ENCODE results near the gene CASQ2. TPM values are rescaled to one million over a fixed set of nuclear protein-coding genes. Genes with fewer than 3 reads are reported as not detected.

The CASQ2 gene
- total RNA-seq, result 1 to 10 TPM in 3 of 4 donors, under 1 TPM in 1; 0.19 to 4.9 (median 2.0) TPM

GRCh38 chr1:115768549-115768948, at the start of gene CASQ2:
TSS of gene CASQ2 (minus strand) at chr1:115768714. CDS start at chr1:115768541, 173 bp downstream.
- DNase-seq (ENCODE audit: low spot score in 2 of 2), result no peak
- TF ChIP-seq CTCF (IDR thresholded peaks at IDR 0.05), result no peak
- no peak for TF ChIP-seq POLR2A (IDR thresholded peaks at IDR 0.05)
- 80 to 81% methylated on average over 8 of the region's 8 CpGs for WGBS, 2 donors
- no peak within 1 kb of the TSS for H3K4me3 ChIP-seq (ENCODE audit: low read depth, poor library complexity, severe bottlenecking)
- intact Hi-C loops (cut with DNase I; ENCODE audit: low total_unique reads), result no loop called here

GRCh38 chr1:115815694-115816093, 47.2 kb upstream of the CASQ2 start:
- 29 to 41% methylated on average over 3 of the region's 3 CpGs for WGBS, 2 donors
- intact Hi-C loops (cut with DNase I; ENCODE audit: low total_unique reads), result no loop called here
- no peak for TF ChIP-seq CTCF (IDR thresholded peaks at IDR 0.05)
- TF ChIP-seq POLR2A (IDR thresholded peaks at IDR 0.05), result no peak
- no peak overlapping the region for H3K4me3 ChIP-seq (ENCODE audit: low read depth, poor library complexity, severe bottlenecking)
- no peak for DNase-seq (ENCODE audit: low spot score in 2 of 2)

- TF ChIP-seq CTCF (IDR thresholded peaks at IDR 0.05) (no peak), POLR2A (IDR thresholded peaks at IDR 0.05) (no peak)
- WGBS, 2 donors, result 20 to 40% methylated on average over 4 of the region's 4 CpGs
- no peak for DNase-seq (ENCODE audit: low spot score in 2 of 2)
- intact Hi-C loops (cut with DNase I; ENCODE audit: low total_unique reads), result loop anchor here (5.0 kb wide), 1 partner anchor 162 kb away; the partner anchor contains the start of gene SLC22A15
- H3K4me3 ChIP-seq (ENCODE audit: low read depth, poor library complexity, severe bottlenecking), result no peak overlapping the region
These were observed 46.3 kb upstream of the CASQ2 start for GRCh38 chr1:115814685-115815398.

GRCh38 chr1:115813727-115814126, 45.2 kb upstream of the CASQ2 start:
- H3K4me3 ChIP-seq (ENCODE audit: low read depth, poor library complexity, severe bottlenecking), result no peak overlapping the region
- intact Hi-C loops (cut with DNase I; ENCODE audit: low total_unique reads), result loop anchor here (5.0 kb wide), 1 partner anchor 164 kb away; the partner anchor contains the start of gene SLC22A15
- no peak for DNase-seq (ENCODE audit: low spot score in 2 of 2)
- no peak for TF ChIP-seq POLR2A (IDR thresholded peaks at IDR 0.05)
- TF ChIP-seq CTCF (IDR thresholded peaks at IDR 0.05), result no peak
- WGBS, 2 donors, result 89 to 94% methylated on average over 1 of the region's 1 CpG

- intact Hi-C loops (cut with DNase I; ENCODE audit: low total_unique reads), result loop anchor here (5.0 kb wide), 1 partner anchor 166 kb away; the partner anchor contains the start of gene SLC22A15
- DNase-seq (ENCODE audit: low spot score in 2 of 2), result no peak
- 47 to 74% methylated on average over 3 of the region's 3 CpGs for WGBS, 2 donors
- no peak overlapping the region for H3K4me3 ChIP-seq (ENCODE audit: low read depth, poor library complexity, severe bottlenecking)
- TF ChIP-seq CTCF (IDR thresholded peaks at IDR 0.05), result no peak
- no peak for TF ChIP-seq POLR2A (IDR thresholded peaks at IDR 0.05)
These were observed 42.8 kb upstream of the CASQ2 start for GRCh38 chr1:115811140-115811828.
